GM12878 (cell line): ENCODE results near the gene DYTN. TPM values are rescaled to one million over a fixed set of nuclear protein-coding genes. Genes with fewer than 3 reads are reported as not detected.

Source experiments
- ATAC-seq: fragments of 200-7000 bp; cut with Tn5 transposase; 3 replicates; pipeline ENCODE4 v1.9.1; 2020; ENCODE audit warnings: mild to moderate bottlenecking, moderate library complexity
- BruUV-seq: library from RNA; stranded (reverse); fragments of 400-500 nt; replicated peaks from 2 replicates; lab custom pipeline; 2021; lab: Mats Ljungman, UMichigan
- CTCF ChIA-PET: fragments of 300-600 bp; sonication (Branson Sonifier 250); formaldehyde crosslinking; extraction: SDS; loops from one replicate; lab custom pipeline; 2021; ENCODE audit warnings: inconsistent platforms; lab: Yijun Ruan, JAX
- POLR2A ChIA-PET: fragments of 350-600 bp; formaldehyde crosslinking; extraction: SDS; loops from one replicate; lab custom pipeline; 2021; ENCODE audit warnings: inconsistent platforms; lab: Charles Lee
- RAD21 ChIA-PET: fragments of 300-600 bp; sonication (Branson Sonifier 250); formaldehyde crosslinking; loops from one replicate; lab custom pipeline; 2023; ENCODE audit warnings: antibody characterized with exemption; ENCODE audit not compliant: unreplicated experiment; lab: Charles Lee
- SMC1A ChIA-PET: fragments of 300-600 bp; sonication (Branson Sonifier 250); formaldehyde crosslinking; loops from one replicate; lab custom pipeline; 2023; ENCODE audit not compliant: unreplicated experiment, uncharacterized antibody; lab: Charles Lee
- DNase-seq: peaks from one replicate; pipeline ENCODE4 v3.0.0-alpha.2; 2011; ENCODE audit warnings: low read depth, low spot score
- FAIRE-seq: peaks from 3 replicates; lab custom pipeline; 2011; peaks lifted over from hg19 to GRCh38; lab: Jason Lieb, UNC
- H2AFZ ChIP-seq: 2 replicates; pipeline ENCODE4 v1.6.0; 2011; ENCODE audit warnings: low read depth, low read length, control low read depth; ENCODE audit not compliant: control insufficient read depth
- H3K27ac ChIP-seq: 2 replicates; pipeline ENCODE4 v1.5.1; 2011; ENCODE audit warnings: control low read depth; ENCODE audit not compliant: control insufficient read depth, insufficient read depth
- H3K27me3 ChIP-seq, 2 experiments: replicated peaks in 1 of 2; 2 replicates each; pipeline versions ENCODE4 v1.6.0 to v1.6.1; 2011; ENCODE audit warnings: low read length in 1 of 2; ENCODE audit not compliant: control insufficient read depth in 2 of 2, insufficient read depth in 2 of 2
- H3K36me3 ChIP-seq, 2 experiments: 2 replicates each; pipeline ENCODE4 v1.5.1; 2011; ENCODE audit warnings: low read length in 1 of 2; ENCODE audit not compliant: control insufficient read depth in 2 of 2, insufficient read depth in 2 of 2
- H3K4me1 ChIP-seq: 2 replicates; pipeline ENCODE4 v1.6.1; 2011; ENCODE audit warnings: mild to moderate bottlenecking, low read length, moderate library complexity, mixed read lengths; ENCODE audit not compliant: control insufficient read depth, insufficient read depth
- H3K4me2 ChIP-seq: 2 replicates; pipeline ENCODE4 v1.6.0; 2011; ENCODE audit warnings: control low read depth; ENCODE audit not compliant: control insufficient read depth, insufficient read depth
- H3K4me3 ChIP-seq: fragments of 200-600 bp; sonication (generic); 2 replicates; pipeline ENCODE4 v1.5.1; 2016
- H3K79me2 ChIP-seq: 2 replicates; pipeline ENCODE4 v1.6.0; 2011; ENCODE audit warnings: low read length; ENCODE audit not compliant: control insufficient read depth, insufficient read depth
- H3K9ac ChIP-seq: 2 replicates; pipeline ENCODE4 v1.8.0; 2011; ENCODE audit warnings: low read length, control low read depth, mixed read lengths; ENCODE audit not compliant: control insufficient read depth, insufficient read depth
- H3K9me3 ChIP-seq: replicated peaks from 3 replicates; pipeline ENCODE4 v1.5.1; 2011; ENCODE audit warnings: mild to moderate bottlenecking, low read length; ENCODE audit not compliant: control insufficient read depth, insufficient read depth
- H4K20me1 ChIP-seq: 2 replicates; pipeline ENCODE4 v1.6.0; 2011; ENCODE audit not compliant: control insufficient read depth, insufficient read depth
- CHD4 ChIP-seq: fragments of 200-600 bp; sonication (generic); IDR thresholded peaks from 2 replicates; pipeline ENCODE4 v1.6.1; 2016; ENCODE audit warnings: mild to moderate bottlenecking
- ESRRA ChIP-seq: IDR thresholded peaks from 2 replicates; pipeline ENCODE4 v1.6.1; 2012; ENCODE audit warnings: mild to moderate bottlenecking, low read length, improper control_type of control experiment
- HCFC1 ChIP-seq: fragments of 150-350 bp; IDR thresholded peaks from 2 replicates; pipeline ENCODE4 v1.6.1; 2014; ENCODE audit warnings: low read length
- MYC ChIP-seq: IDR thresholded peaks from 2 replicates; pipeline ENCODE4 v1.6.1; 2011; ENCODE audit warnings: mild to moderate bottlenecking, low read length, moderate library complexity, inconsistent platforms; ENCODE audit not compliant: insufficient read depth, insufficient replicate concordance, insufficient read length, severe bottlenecking
- SIN3A ChIP-seq: IDR thresholded peaks from 2 replicates; pipeline ENCODE4 v1.6.1; 2012; ENCODE audit warnings: low read depth, low read length, improper control_type of control experiment
- SREBF1 ChIP-seq: IDR thresholded peaks from 2 replicates; pipeline ENCODE4 v1.6.1; 2012; ENCODE audit warnings: mild to moderate bottlenecking, low read length
- WRNIP1 ChIP-seq: IDR thresholded peaks from 2 replicates; pipeline ENCODE4 v1.6.1; 2011; ENCODE audit warnings: low read depth, low read length, improper control_type of control experiment, borderline replicate concordance
- ZNF384 ChIP-seq: IDR thresholded peaks from 2 replicates; pipeline ENCODE4 v1.6.1; 2012; ENCODE audit warnings: low read depth, mild to moderate bottlenecking, low read length, improper control_type of control experiment, borderline replicate concordance
- WGBS: methylation state at CpG from one replicate; pipeline ENCODE4 v1.1.6; 2016; ENCODE audit warnings: low lambda C conversion rate; ENCODE audit not compliant: insufficient replicate concordance, insufficient coverage; ENCODE audit errors: missing lambda C conversion rate; 5-methylcytosine and 5-hydroxymethylcytosine counted together
- in situ Hi-C: fragments of 300-500 bp; cut with MboI; formaldehyde crosslinking; loops from 9 replicates; pipeline ENCODE4 v1.14.3; 2018; ENCODE audit warnings: mixed read lengths
- intact Hi-C: fragments of 100-400 bp; cut with micrococcal nuclease; formaldehyde crosslinking; loops from one replicate; pipeline ENCODE4 v1.14.2; 2022; ENCODE audit not compliant: unreplicated experiment
- polyA plus RNA-seq, 11 experiments: library from polyadenylated mRNA; depleted of rRNA in 4 of 11; unstranded in 6 of 11; stranded (reverse) in 5 of 11; fragments of >200 nt; fragmentation: Nextera tagmentation in 4 of 11; fragmentation: Illumina TruSeq in 1 of 11; extraction: Ambion mirVana in 4 of 11; extraction: Trizol in 1 of 11; gene quantifications; 1 replicate in 1 of 11; 2 replicates in 10 of 11; pipeline versions ENCODE4 v1.2.1 to v1.2.3, GENCODE V29; 2011 to 2016; ENCODE audit warnings: inconsistent platforms in 2 of 11, missing spikeins in 2 of 11, low read depth in 1 of 11
- total RNA-seq, 4 experiments: library from RNA; depleted of rRNA in 3 of 4; stranded (reverse); fragments of >200 nt in 3 of 4; fragmentation: Illumina TruSeq in 1 of 4; extraction: Trizol in 1 of 4; gene quantifications; 2 replicates each; pipeline versions ENCODE4 v1.2.1 to v1.2.3, GENCODE V29; 2013 to 2021
- TF ChIP-seq, protein P1 (sequence below): IDR thresholded peaks from 2 replicates; pipeline ENCODE4 v1.6.1; 2012; ENCODE audit warnings: low read length, inconsistent platforms
- TF ChIP-seq, protein P2 (sequence below): fragments of 450-650 bp; IDR thresholded peaks from 2 replicates; pipeline ENCODE4 v1.6.1; 2017; ENCODE audit warnings: mild to moderate bottlenecking, moderate library complexity

DYTN gene
- total and polyA plus RNA-seq, 10 of the 15 experiments (the other 5 are each of a cell fraction or from before 2014, with no cell fraction given) = 0.02 to 0.32 (median 0.09) TPM; not detected in 3

DNA sequence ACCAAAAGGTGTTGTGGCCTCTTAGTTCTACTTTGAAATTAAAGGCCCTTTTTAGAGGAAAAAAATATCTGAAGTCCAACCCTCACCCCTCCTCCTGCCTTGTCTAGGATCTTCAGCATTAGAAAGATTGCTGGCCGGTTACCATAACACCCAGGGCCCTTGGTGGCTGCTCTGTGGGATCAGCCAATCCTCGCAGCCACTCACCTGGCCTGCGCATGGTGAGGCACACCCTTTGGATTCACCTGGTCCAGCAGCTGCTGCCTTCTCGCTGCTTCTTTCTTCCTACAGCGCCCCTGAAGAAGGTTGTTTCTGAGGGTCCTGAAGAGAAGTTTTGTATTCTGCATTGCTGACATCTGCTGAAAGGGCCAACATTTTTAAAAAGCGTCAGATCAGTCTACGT lies 25.2 kb downstream of the DYTN start:
- Histone ChIP-seq H3K4me1 (no peaks in the 10 kb centered on the region), H3K4me2 (no peak overlapping the region), H3K36me3 (no peaks in the 10 kb centered on the region), H3K27ac (no peak overlapping the region), H2AFZ (no peak overlapping the region), H3K27me3 (no peaks in the 10 kb centered on the region), H3K4me3 (no peak overlapping the region), H4K20me1 (no peaks in the 10 kb centered on the region), H3K79me2 (no peaks in the 10 kb centered on the region), H3K9me3 (no peaks in the 10 kb centered on the region), H3K9ac (no peak overlapping the region)
- ChIA-PET RAD21 (no interaction called here), SMC1A (no interaction called here), CTCF (no interaction called here), POLR2A (no interaction called here)
- WGBS = 40% methylated on average over 7 of the region's 7 CpGs
- DNase-seq (no peak), ATAC-seq (no peak), FAIRE-seq (no peak)
- intact Hi-C loops (loop anchor here (1.0 to 10.0 kb wide), 5 partner anchors 88 to 780 kb away; no protein-coding TSS in a partner anchor), in situ Hi-C loops (loop anchor here (5.0 to 10.0 kb wide), 2 partner anchors 92 to 779 kb away; no protein-coding TSS in a partner anchor)
- no peak for TF ChIP-seq MYC
- no peak for TF ChIP-seq SREBF1
- TF ChIP-seq, protein P1, sequence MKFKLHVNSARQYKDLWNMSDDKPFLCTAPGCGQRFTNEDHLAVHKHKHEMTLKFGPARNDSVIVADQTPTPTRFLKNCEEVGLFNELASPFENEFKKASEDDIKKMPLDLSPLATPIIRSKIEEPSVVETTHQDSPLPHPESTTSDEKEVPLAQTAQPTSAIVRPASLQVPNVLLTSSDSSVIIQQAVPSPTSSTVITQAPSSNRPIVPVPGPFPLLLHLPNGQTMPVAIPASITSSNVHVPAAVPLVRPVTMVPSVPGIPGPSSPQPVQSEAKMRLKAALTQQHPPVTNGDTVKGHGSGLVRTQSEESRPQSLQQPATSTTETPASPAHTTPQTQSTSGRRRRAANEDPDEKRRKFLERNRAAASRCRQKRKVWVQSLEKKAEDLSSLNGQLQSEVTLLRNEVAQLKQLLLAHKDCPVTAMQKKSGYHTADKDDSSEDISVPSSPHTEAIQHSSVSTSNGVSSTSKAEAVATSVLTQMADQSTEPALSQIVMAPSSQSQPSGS = no peak
- TF ChIP-seq, protein P2, sequence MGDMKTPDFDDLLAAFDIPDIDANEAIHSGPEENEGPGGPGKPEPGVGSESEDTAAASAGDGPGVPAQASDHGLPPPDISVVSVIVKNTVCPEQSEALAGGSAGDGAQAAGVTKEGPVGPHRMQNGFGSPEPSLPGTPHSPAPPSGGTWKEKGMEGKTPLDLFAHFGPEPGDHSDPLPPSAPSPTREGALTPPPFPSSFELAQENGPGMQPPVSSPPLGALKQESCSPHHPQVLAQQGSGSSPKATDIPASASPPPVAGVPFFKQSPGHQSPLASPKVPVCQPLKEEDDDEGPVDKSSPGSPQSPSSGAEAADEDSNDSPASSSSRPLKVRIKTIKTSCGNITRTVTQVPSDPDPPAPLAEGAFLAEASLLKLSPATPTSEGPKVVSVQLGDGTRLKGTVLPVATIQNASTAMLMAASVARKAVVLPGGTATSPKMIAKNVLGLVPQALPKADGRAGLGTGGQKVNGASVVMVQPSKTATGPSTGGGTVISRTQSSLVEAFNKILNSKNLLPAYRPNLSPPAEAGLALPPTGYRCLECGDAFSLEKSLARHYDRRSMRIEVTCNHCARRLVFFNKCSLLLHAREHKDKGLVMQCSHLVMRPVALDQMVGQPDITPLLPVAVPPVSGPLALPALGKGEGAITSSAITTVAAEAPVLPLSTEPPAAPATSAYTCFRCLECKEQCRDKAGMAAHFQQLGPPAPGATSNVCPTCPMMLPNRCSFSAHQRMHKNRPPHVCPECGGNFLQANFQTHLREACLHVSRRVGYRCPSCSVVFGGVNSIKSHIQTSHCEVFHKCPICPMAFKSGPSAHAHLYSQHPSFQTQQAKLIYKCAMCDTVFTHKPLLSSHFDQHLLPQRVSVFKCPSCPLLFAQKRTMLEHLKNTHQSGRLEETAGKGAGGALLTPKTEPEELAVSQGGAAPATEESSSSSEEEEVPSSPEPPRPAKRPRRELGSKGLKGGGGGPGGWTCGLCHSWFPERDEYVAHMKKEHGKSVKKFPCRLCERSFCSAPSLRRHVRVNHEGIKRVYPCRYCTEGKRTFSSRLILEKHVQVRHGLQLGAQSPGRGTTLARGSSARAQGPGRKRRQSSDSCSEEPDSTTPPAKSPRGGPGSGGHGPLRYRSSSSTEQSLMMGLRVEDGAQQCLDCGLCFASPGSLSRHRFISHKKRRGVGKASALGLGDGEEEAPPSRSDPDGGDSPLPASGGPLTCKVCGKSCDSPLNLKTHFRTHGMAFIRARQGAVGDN = no peak
- no peak for TF ChIP-seq ZNF384
- TF ChIP-seq SIN3A = no peak
- no peak for TF ChIP-seq HCFC1
- TF ChIP-seq CHD4 = no peak
- no peak for TF ChIP-seq WRNIP1
- TF ChIP-seq ESRRA = no peak
- no TSS peak for BruUV-seq
